ENCODE results near the gene EGR1.
"Not testable (repeated sequence)": the region's sequence is repeated elsewhere in the genome, so short reads cannot be mapped to it uniquely, and the experiment has no call there.

Gene EGR1

DNA sequence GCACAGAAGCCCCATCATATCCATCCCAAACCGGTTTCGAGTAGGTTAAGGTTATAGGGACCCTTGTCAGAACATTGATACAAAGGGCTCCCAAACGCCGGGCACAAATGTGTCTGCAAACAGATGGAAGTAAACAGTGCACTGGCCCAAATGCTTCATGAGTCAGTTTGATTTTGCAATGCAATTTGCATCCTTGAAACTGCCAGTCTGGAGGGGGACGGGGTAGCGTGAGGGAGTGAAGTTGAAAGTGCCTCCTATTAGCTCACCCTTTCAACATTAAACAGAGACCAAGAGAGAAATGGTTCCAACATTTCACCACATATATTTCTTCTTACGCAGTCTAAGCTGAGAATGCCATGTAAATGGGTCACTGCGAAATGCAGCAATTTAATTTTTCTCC, 42.2 kb downstream of the EGR1 start:
- DNase-seq (ENCODE audit: low read depth) = not testable (repeated sequence)

DNA sequence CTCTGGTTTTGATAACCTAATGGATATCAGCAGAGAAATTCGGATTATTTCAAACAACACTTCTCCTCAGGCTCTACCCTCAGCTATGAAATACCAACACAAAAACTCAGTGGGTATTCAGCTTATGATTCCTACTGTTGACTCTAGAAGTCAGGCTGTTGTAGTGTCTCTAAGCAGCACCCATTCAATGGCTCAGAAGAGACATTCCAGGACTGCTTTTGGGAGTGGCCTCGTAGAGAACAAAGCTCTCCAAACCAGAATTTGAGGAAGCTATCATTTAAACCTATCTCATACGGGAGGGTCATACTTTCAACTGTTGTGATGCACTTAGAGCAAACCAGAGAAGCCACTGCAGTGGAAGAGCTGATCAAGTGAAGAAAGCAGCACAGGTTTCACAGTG, 43.7 kb downstream of the EGR1 start:
- no peak for DNase-seq (ENCODE audit: low read depth)

DNA sequence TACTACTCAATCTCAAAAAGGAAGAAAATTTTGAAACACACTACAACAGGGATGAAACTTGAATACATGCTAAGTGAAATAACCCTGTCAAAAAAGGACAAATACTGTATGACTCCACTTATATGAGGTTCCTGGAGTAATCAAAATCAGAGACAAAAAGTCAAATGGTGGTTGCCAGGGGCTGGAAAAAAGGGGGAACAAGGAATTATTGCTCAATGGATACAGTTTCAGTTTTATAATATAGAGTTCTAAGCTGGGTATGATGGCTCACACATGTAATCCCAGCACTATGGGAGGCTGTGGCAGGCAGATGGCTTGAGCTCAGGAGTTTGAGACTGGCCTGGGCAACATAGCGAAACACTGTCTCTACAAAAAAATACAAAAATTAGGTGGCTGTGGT, 48.7 kb downstream of the EGR1 start:
- no peak for DNase-seq (ENCODE audit: low read depth)

DNA sequence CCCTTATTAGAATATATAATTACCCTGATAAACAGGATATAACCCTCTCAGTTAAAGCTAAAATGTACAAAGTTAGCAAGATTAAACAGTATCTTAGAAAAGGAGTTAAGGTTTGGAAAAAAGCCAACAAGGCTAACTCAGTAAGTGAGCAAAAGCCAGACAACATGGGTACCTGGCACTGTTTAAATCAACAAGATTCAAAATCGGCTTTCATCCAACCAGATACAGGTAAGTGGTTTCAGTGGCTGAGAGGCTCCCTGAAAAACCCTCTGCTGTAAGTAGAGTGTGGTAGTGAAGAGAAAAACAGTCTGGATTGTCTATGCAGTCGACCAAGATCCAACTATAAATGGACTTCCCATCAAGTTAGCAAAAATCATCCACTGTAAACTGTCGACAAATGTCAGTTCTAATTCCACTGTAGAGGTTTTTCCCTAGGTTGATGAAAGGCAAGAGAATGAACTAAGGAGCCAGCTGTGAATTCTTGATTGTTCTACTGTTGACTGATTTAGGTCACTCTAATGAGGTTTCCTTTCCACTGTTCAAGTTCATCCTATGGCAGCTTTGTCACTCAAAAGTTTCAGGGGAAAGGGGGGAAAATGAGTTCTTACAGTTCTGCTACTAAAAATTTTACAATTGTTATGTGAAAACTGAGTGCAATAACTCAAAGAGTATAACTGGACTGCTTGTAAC, 50.4 kb downstream of the EGR1 start:
- no peak for DNase-seq (ENCODE audit: low read depth)

DNA sequence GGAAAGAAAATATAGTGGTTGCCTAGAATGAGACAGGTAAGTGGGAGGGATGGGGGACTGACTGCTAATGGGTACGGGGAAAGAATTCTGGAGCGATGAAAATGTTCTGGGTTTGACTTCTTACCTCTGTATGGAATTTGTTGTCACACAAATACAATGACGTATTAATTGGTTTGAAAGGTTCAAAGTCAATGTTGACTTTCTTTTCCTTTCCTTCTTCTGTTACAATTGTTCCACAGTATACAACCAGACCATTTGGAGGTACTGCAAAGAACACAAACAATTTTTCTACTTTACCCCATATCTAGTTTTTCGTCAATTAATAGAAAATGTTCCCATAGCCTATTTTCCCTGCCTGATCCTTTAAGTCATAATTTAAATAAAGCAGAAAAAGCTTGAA, 52.2 kb downstream of the EGR1 start:
- DNase-seq (ENCODE audit: low read depth) = no peak

Measured in stimulated activated CD8-positive, alpha-beta memory T cell treated with anti-CD3 and anti-CD28 coated beads, Interleukin-7, amount 100 ng/mL, for 24 hours (primary cell).